Neutrophil (primary cell): ENCODE results near the gene FLOT2.

Experiments used
- H3K27ac ChIP-seq: fragments of 200-600 bp; sonication (generic); 2 replicates; pipeline ENCODE4 v1.5.1; 2016; ENCODE audit warnings: mild to moderate bottlenecking, moderate library complexity
- H3K27me3 ChIP-seq: fragments of 200-600 bp; sonication (generic); 2 replicates; pipeline ENCODE4 v1.6.0; 2016; ENCODE audit warnings: mild to moderate bottlenecking
- H3K36me3 ChIP-seq: fragments of 200-600 bp; sonication (generic); 2 replicates; pipeline ENCODE4 v1.5.1; 2017
- H3K4me1 ChIP-seq, 2 experiments: fragments of 200-600 bp in 1 of 2; sonication (generic) in 1 of 2; 1 replicate in 1 of 2; 2 replicates in 1 of 2; pipeline versions ENCODE4 v1.5.1 to v1.6.1; 2013 to 2016; ENCODE audit warnings: low read depth in 1 of 2, low read length in 1 of 2, mild to moderate bottlenecking in 1 of 2, moderate library complexity in 1 of 2; ENCODE audit not compliant: control insufficient read depth in 1 of 2, insufficient read depth in 1 of 2
- H3K4me3 ChIP-seq, 2 experiments: fragments of 200-600 bp in 1 of 2; sonication (generic) in 1 of 2; 1 replicate in 1 of 2; 2 replicates in 1 of 2; pipeline ENCODE4 v1.5.1; 2013 to 2016; ENCODE audit warnings: low read depth in 1 of 2, low read length in 1 of 2, mild to moderate bottlenecking in 1 of 2, moderate library complexity in 1 of 2
- H3K9me3 ChIP-seq: fragments of 200-600 bp; sonication (generic); 2 replicates; pipeline ENCODE4 v1.5.1; 2016
- CTCF ChIP-seq: fragments of 200-600 bp; sonication (generic); IDR thresholded peaks from 2 replicates; pipeline ENCODE4 v1.5.1; 2016; ENCODE audit warnings: antibody characterized with exemption

Gene FLOT2

GRCh38 chr17:28896884-28897768, at the start of gene FLOT2:
Gene FLOT2 (minus strand): TSS chr17:28897733. CDS start chr17:28897574, 159 bp downstream.
- TF ChIP-seq CTCF, result peak; percentile 39
- H3K27me3 ChIP-seq, result no peaks in the 10 kb centered on the region
- H3K27ac ChIP-seq, result peak within 1 kb of the TSS; percentile 98
- no peaks in the 10 kb centered on the region for H3K9me3 ChIP-seq
- peak within 1 kb of the TSS; percentile 92 to 94 for H3K4me3 ChIP-seq
- peaks cover 18% of the 10 kb centered on the region for H3K36me3 ChIP-seq
- H3K4me1 ChIP-seq, result peaks cover 84 to 91% of the 10 kb centered on the region in 2 experiments

GRCh38 chr17:28946239-28946638, 48.7 kb upstream of the FLOT2 start:
- H3K36me3 ChIP-seq, result peaks cover 9% of the 10 kb centered on the region
- H3K4me3 ChIP-seq, result no peak overlapping the region
- peak overlapping the region; percentile 98 for H3K27ac ChIP-seq
- no peaks in the 10 kb centered on the region for H3K27me3 ChIP-seq
- no peaks in the 10 kb centered on the region for H3K9me3 ChIP-seq
- H3K4me1 ChIP-seq, result peaks cover 47 to 60% of the 10 kb centered on the region in 2 experiments
- no peak for TF ChIP-seq CTCF

- Histone ChIP-seq H3K27ac (peak overlapping the region; percentile 98), H3K9me3 (no peaks in the 10 kb centered on the region), H3K36me3 (peaks cover 9% of the 10 kb centered on the region), H3K27me3 (no peaks in the 10 kb centered on the region), H3K4me3 (no peak overlapping the region), H3K4me1 (peaks cover 59 to 72% of the 10 kb centered on the region in 2 experiments)
- TF ChIP-seq CTCF, result no peak
Measured at GRCh38 chr17:28944862-28945741, 47.6 kb upstream of the FLOT2 start.

- no peak overlapping the region for H3K4me3 ChIP-seq
- peak overlapping the region; percentile 98 for H3K27ac ChIP-seq
- H3K27me3 ChIP-seq, result no peaks in the 10 kb centered on the region
- H3K36me3 ChIP-seq, result peaks cover 9% of the 10 kb centered on the region
- H3K9me3 ChIP-seq, result no peaks in the 10 kb centered on the region
- no peak for TF ChIP-seq CTCF
- H3K4me1 ChIP-seq, result peaks cover 66 to 79% of the 10 kb centered on the region in 2 experiments
Measured at GRCh38 chr17:28944343-28944742, 46.8 kb upstream of the FLOT2 start.

GRCh38 chr17:28942925-28943324, 45.4 kb upstream of the FLOT2 start:
- no peak for TF ChIP-seq CTCF
- Histone ChIP-seq H3K4me1 (peaks cover 70 to 88% of the 10 kb centered on the region in 2 experiments), H3K36me3 (peaks cover 14% of the 10 kb centered on the region), H3K4me3 (no peak overlapping the region), H3K9me3 (no peaks in the 10 kb centered on the region), H3K27me3 (no peaks in the 10 kb centered on the region), H3K27ac (peak overlapping the region; percentile 98)
